Mononuclear cell (primary cell): ENCODE measurements around the gene GRB2. TPM values are rescaled to one million over a fixed set of nuclear protein-coding genes. Genes with fewer than 3 reads are reported as not detected.
"Not testable (repeated sequence)": the region's sequence is repeated elsewhere in the genome, so short reads cannot be mapped to it uniquely, and the experiment has no call there.

ENCODE experiments used
- H3K27me3 ChIP-seq: 2 replicates; pipeline ENCODE4 v1.6.0; 2011; ENCODE audit warnings: low read length, control low read depth; ENCODE audit not compliant: insufficient read depth
- H3K4me1 ChIP-seq: 2 replicates; pipeline ENCODE4 v1.5.1; 2011; ENCODE audit warnings: mild to moderate bottlenecking, low read length, control low read depth; ENCODE audit not compliant: insufficient read depth
- H3K4me3 ChIP-seq: 2 replicates; pipeline ENCODE4 v1.5.1; 2011; ENCODE audit warnings: mild to moderate bottlenecking, low read length, moderate library complexity
- H3K9me3 ChIP-seq: 2 replicates; pipeline ENCODE4 v1.5.1; 2011; ENCODE audit warnings: low read depth, mild to moderate bottlenecking, control low read depth, low read length
- total RNA-seq: library from RNA; depleted of rRNA; stranded (reverse); fragments of >200 nt; gene quantifications from one replicate; pipeline ENCODE4 v1.2.3, GENCODE V29; 2012

The GRB2 gene
- total RNA-seq, 1 donor, result 151 TPM

- no peaks in the 10 kb centered on the region for H3K27me3 ChIP-seq
- peaks cover 52% of the 10 kb centered on the region for H3K4me1 ChIP-seq
- H3K9me3 ChIP-seq, result no peaks in the 10 kb centered on the region
- no peak overlapping the region for H3K4me3 ChIP-seq
These were observed 21.7 kb downstream of the GRB2 start for GRCh38 chr17:75383842-75384195.

DNA sequence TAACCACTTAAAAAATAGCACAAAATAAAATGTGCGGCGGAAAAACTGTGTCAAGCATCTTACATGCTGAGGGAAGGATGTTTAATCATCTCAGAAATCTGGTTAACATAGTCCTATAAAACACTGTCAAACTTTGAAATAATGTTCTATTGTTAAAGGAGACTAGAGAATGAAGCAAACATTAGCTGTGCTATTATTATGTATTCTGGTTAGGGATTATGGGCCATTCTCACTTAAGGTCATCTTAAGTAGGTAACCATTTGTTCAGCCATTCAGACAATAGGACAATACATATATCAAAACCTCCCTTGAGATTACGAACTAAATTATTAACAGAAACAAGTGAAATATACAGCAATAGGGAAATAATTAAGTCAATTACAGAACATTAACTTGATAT is 24.7 kb downstream of the GRB2 start:
- Histone ChIP-seq H3K9me3 (no peaks in the 10 kb centered on the region), H3K4me3 (no peak overlapping the region), H3K4me1 (peaks cover 37% of the 10 kb centered on the region), H3K27me3 (no peaks in the 10 kb centered on the region)

DNA sequence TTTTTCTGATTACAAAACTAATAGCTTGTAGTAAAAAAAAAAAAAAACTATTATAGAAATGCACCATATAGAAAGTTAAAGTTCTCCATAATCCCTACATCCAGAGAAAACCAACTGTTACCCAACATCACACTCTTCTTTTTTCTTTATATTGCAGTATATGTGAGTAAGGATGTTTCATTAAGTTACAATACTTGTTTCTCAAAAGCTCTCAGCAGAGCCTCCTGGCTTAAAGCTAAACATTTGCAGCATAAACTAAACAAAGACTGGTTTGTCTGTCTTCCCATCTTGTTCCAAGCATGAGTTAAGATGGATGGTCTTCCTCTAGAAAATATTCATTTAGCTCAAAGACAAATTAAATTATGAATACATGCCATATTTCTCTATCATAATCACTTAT is 25.2 kb downstream of the GRB2 start:
- peaks cover 36% of the 10 kb centered on the region for H3K4me1 ChIP-seq
- H3K4me3 ChIP-seq, result no peak overlapping the region
- no peaks in the 10 kb centered on the region for H3K27me3 ChIP-seq
- H3K9me3 ChIP-seq, result no peaks in the 10 kb centered on the region

DNA sequence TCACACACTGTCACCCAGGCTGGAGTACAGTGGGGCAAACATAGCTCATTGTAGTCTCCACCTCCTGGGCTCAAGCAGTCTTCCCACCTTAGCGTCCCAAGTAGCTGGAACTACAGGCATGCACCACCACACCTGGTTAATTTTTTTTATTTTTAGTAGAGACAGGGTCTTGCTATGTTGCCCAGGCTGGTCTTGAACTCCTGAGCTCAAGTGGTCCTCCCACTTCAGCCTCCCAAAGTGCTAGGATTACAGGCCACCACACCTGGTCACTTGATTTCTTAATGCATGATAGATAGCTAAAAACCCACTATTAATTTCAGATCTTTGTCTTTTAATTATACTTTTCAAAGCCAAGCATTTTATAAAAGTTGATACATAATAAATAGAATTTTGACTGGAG is 26.1 kb downstream of the GRB2 start:
- peaks cover 30% of the 10 kb centered on the region for H3K4me1 ChIP-seq
- H3K27me3 ChIP-seq, H3K4me3 ChIP-seq, H3K9me3 ChIP-seq: not testable (repeated sequence)

- H3K27me3 ChIP-seq, result no peaks in the 10 kb centered on the region
- peaks cover 65% of the 10 kb centered on the region for H3K4me1 ChIP-seq
- H3K4me3 ChIP-seq, result no peak overlapping the region
- no peaks in the 10 kb centered on the region for H3K9me3 ChIP-seq
These were observed 32.2 kb downstream of the GRB2 start for GRCh38 chr17:75373280-75373679.

GRCh38 chr17:75371981-75372380 is 33.5 kb downstream of the GRB2 start:
- no peaks in the 10 kb centered on the region for H3K27me3 ChIP-seq
- no peak overlapping the region for H3K4me3 ChIP-seq
- no peaks in the 10 kb centered on the region for H3K9me3 ChIP-seq
- H3K4me1 ChIP-seq, result peaks cover 78% of the 10 kb centered on the region

DNA sequence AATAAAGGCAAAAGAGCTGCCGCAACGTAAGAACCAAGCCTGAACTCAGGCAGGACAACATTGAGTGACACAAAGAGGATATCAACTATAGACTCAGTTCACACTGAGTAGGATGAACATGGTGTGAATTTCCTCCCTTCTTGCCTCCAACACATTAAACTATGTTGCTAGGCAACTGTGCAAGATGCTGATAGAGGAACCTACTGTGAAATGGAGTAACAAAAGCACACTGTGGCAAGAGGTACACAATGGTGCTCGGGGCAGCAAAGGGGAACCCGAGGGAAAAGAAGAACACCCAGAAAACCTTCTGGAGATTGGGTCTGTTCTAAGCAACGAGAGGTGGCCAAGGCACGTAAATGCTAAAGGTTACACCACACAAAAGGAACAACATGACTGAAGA is 34.1 kb downstream of the GRB2 start:
- Histone ChIP-seq H3K27me3 (no peaks in the 10 kb centered on the region), H3K4me1 (peaks cover 77% of the 10 kb centered on the region), H3K9me3 (no peaks in the 10 kb centered on the region), H3K4me3 (no peak overlapping the region)

- Histone ChIP-seq H3K9me3 (no peaks in the 10 kb centered on the region), H3K4me3 (no peak overlapping the region), H3K4me1 (peaks cover 84% of the 10 kb centered on the region), H3K27me3 (no peaks in the 10 kb centered on the region)
These were observed 35.1 kb downstream of the GRB2 start for GRCh38 chr17:75370286-75370915.

DNA sequence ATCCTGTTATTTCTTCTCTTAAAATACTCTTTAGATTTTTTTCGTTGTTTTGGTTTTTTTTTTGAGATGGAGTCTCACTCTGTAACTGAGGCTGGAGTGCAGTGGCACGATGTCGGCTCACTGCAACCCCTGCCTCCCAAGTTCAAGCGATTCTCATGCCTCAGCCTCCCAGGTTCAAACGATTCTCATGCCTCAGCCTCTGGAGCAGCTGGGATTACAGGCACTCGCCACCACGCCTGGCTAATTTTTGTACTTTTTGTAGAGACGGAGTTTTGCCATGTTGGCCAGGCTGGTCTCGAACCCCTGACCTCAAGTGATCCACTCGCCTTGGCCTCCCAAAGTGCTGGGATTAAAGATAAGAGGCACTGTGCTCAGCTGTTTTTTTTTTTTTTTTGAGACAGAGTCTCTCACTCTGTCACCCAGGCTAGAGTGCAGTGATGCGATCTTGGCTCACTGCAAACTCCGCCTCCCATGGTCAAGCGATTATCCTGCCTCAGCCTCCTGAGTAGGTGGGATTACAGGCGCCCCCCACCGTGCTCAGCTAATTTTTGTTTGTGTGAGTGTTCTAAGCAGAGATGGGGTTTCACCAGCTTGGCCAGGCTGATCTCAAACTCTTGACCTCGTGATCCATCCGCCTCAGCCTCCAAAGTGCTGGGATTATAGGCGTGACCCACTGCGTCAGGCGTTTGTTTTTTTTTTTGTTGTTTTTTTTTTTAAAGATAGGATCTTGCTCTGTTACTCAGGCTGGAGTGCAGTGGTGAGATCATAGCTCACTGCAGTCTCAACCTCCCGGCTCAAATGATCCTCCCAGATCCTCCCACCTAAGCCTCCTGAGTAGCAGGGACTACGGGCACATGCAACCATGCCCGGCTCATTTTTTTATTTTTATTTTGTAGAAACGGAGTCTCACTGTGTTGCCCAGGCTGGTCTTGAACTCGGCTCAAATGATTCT is 37.4 kb downstream of the GRB2 start:
- H3K4me1 ChIP-seq, result peaks cover 94% of the 10 kb centered on the region
- H3K27me3 ChIP-seq, H3K9me3 ChIP-seq, H3K4me3 ChIP-seq: not testable (repeated sequence)

DNA sequence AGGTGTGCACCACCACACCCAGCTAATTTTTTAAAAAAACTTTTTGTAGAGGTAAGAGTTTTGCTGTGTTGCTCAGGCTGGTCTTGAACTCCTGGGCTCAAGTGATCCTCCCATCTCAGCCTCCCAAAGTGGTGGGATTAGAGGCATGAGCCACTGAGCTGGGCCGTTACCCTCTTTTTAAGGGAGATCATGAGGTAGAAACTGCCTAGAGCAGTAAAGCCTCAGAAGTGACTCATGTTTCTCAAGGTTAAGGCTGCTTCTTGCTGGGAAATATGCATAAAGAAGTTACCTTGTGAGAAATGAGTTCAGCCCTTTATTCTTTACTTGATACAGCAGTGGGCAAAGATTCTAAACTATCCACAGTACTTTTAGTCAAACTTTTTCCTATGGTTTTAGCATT is 38.2 kb downstream of the GRB2 start:
- Histone ChIP-seq H3K4me1 (peaks cover 92% of the 10 kb centered on the region), H3K9me3 (no peaks in the 10 kb centered on the region), H3K27me3 (no peaks in the 10 kb centered on the region), H3K4me3 (no peak overlapping the region)

GRCh38 chr17:75366432-75366831 is 39.0 kb downstream of the GRB2 start:
- Histone ChIP-seq H3K9me3 (no peaks in the 10 kb centered on the region), H3K4me3 (no peak overlapping the region), H3K4me1 (peaks cover 92% of the 10 kb centered on the region), H3K27me3 (no peaks in the 10 kb centered on the region)

DNA sequence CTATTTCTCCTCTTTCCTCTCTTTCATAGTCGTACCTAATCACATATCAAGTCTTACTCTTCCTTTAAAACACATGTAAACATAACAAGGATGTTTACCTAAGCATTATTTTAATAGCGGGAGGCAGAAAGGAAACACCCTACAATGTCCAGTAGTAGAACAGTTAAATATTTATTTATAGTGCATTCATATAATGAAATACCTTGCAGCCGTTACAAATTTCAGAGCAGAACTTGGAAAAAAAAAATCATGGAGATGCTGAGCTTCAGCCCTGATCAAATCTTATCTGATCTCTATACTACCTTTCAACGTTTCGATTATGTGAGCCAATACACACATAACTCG is 39.6 kb downstream of the GRB2 start:
- no peak overlapping the region for H3K4me3 ChIP-seq
- no peaks in the 10 kb centered on the region for H3K9me3 ChIP-seq
- H3K27me3 ChIP-seq, result no peaks in the 10 kb centered on the region
- H3K4me1 ChIP-seq, result peaks cover 91% of the 10 kb centered on the region

DNA sequence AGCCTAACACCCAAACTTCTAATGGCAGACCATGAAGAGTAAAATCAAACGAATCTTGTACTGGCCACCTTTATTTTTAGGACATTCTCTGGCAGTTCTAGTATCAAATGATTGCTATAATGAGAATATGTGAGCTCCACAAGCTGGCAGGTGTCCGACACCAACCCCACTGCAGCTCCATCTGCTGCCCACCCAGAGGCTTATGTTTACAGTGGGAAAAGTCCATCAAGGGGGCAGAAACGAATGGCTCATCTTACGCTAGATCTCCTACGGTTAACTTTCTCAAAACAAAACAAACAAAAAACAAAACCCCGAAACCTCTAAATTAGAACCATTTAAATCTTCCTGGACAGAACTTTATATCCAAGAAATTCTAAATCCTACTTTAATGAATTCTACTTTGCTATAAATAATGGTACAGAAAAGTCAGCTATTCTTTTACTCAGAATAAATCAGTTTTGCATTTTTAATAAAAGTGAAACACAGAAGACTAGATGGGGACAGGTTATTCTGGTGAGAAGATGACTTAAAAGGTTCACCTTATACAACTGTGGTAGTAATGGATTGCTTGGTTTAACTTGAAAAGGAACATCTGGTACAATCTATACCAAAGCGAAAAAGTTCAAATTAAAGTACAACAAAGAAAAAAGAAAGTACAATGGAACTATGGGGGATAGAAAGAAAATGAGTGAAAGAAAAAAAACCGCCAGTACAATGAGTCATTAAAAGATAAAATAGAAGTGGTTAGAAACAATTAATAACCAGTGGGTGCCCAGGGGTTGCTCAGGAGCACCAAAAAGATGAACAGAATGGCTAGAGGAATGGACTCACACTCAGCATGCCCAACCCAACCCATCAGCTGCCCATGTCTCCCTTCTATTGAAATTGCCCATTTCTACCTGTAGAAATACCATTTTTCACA is 40.2 kb downstream of the GRB2 start:
- no peaks in the 10 kb centered on the region for H3K27me3 ChIP-seq
- no peaks in the 10 kb centered on the region for H3K9me3 ChIP-seq
- H3K4me1 ChIP-seq, result peaks cover 91% of the 10 kb centered on the region
- H3K4me3 ChIP-seq, result no peak overlapping the region

DNA sequence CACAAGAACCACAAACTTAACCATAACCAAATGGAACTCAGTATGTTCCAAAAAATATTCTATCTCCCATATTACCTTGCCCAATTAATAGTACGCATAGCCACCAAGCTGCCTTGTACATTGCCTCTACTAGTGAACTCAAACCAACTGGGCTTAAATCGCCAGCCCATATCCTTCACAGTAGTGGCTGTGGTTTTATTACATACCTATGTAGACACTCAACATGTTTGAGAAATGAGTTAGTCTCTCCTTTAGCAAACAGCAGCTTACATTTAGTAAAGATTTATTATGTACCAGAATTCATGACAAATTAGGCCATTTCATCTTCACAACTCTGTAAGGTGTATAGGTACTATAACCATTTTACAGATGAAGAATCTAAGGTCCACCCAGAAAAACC is 41.4 kb downstream of the GRB2 start:
- Histone ChIP-seq H3K27me3 (no peaks in the 10 kb centered on the region), H3K4me3 (no peak overlapping the region), H3K4me1 (peaks cover 81% of the 10 kb centered on the region), H3K9me3 (no peaks in the 10 kb centered on the region)

DNA sequence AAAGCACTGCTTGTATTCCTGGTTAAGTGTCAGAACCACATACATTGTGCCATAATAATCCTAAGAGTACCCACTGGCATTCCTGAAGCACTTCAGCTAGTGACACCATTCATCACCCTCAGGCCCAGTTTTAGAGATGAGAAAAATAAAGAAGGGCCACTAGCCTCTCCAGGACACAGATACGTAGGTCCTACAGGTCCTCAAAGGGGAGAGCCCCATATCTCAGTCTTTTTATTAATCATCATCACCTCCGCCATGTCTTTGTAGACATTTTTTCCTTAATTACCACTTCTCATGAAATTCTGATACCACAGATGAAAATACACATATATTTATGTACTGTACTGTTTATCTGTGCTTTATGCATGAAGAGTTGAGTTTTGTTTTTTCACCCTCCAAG is 43.5 kb downstream of the GRB2 start:
- no peak overlapping the region for H3K4me3 ChIP-seq
- no peaks in the 10 kb centered on the region for H3K9me3 ChIP-seq
- peaks cover 64% of the 10 kb centered on the region for H3K4me1 ChIP-seq
- H3K27me3 ChIP-seq, result no peaks in the 10 kb centered on the region
